GM15510 (cell line): ENCODE results near the gene KL.

Experiments
- POLR2A ChIP-seq: IDR thresholded peaks from 3 replicates; pipeline ENCODE4 v1.6.1; 2011; ENCODE audit warnings: borderline replicate concordance; ENCODE audit not compliant: insufficient read length; ENCODE audit errors: extremely low read depth

KL gene

DNA sequence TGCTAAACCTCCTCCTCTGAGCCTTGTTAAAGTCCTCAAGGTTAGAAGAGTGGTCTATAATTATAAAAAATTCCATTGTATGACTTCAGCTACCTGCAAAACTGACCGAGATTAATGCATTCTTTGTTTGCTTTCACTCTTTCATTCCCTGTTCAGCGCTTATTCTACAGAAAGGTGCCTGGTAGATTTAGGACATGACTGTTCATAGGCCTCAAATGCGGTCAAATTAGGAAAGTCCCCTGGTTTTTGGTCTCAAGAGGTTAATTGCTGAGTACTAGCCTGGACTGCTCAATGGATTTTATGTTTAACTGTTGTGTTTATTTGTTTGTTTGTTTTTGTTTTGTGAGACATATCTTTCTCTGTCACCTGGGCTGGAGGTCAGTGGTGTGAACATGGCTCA is 35.4 kb downstream of the KL start:
- no peak for TF ChIP-seq POLR2A

DNA sequence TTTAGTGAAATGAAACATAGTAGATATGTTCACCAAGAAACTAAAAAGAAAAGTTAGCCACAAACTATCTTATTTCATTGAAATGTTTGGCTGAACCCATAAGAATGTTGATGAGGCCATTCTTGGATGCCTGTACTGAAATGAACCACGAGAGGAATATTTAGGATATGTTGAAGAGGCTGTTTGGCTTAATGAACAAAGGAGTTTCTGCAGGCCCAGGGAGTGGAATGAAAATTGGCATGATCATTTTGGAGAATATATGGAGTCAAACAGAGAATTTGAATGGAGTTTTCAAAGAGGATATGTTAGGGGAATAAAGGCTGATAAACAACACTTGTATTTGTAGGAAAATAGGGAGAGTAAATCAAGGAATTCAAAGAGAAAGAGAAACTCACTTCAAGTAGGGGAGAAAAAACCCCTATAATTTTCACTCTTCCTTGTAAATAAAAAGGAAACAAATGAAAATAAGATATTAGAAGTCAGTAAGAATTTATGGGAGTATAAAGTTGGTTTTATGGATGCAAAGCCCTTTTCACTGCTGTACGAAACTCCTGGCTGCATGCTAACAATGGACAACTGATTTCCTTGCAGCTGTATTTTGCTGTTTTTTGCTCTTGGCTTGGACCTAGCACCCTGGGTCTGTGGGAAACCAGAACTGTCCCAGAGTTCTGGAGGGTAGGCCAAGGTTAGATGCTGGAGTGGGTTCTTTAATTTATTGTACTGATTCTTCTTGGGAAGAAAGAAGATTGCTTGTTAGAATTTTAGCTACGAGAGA is 36.5 kb downstream of the KL start:
- TF ChIP-seq POLR2A, result no peak

DNA sequence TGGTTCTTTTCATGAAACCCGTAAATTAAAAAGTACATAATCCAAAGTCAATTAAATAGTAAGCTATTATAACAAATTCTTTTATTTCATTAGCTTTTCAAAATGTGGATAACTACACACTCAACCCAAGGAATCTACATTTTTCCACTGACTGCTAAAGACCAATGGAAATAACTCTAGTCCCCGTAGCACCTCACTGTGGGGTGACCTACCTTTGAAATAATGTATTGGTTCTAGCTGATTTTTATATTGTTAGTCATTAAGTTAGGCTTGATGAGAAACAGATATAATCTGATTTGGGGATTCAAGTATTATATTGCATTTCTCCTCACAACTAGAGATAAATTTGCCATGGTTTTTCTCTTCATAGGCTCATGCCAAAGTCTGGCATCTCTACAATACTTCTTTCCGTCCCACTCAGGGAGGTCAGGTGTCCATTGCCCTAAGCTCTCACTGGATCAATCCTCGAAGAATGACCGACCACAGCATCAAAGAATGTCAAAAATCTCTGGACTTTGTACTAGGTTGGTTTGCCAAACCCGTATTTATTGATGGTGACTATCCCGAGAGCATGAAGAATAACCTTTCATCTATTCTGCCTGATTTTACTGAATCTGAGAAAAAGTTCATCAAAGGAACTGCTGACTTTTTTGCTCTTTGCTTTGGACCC is 37.3 kb downstream of the KL start:
- no peak for TF ChIP-seq POLR2A

DNA sequence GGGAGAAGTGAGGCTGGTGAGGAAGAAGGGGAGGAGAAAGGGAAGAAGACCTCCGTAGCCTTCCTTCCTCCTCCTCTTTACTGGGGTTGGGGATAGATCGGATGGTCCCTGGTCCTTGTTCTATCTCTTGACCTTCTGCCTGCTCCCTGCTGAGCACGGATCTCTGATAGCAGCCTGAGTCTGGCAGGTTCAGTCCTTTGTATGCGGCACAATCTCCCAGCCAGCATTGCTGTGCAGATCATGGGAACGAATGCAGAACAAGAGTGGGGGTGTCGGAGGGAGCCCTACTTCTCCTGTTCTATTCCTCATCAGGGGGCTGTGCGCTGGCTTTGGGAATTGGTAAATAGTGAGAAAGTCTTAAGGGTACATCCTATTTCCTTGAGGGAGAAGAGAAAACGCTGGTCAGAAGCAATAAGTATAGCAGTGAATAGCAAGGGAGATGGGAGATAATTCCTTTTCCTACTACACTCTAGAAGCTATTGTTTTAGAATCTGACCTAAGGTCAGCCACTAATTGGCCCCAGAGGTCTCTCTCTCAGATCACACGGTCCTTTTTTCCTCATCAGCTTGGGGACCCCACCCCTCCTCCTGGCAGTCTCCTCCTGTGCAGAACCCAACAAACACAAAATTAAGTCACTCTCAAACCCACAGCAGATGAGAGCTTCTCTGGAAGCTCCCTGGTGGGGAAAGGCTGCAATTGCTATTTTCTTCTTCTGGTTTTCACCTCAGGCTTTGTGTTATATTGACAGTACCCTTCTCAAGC is 41.0 kb downstream of the KL start:
- no peak for TF ChIP-seq POLR2A

DNA sequence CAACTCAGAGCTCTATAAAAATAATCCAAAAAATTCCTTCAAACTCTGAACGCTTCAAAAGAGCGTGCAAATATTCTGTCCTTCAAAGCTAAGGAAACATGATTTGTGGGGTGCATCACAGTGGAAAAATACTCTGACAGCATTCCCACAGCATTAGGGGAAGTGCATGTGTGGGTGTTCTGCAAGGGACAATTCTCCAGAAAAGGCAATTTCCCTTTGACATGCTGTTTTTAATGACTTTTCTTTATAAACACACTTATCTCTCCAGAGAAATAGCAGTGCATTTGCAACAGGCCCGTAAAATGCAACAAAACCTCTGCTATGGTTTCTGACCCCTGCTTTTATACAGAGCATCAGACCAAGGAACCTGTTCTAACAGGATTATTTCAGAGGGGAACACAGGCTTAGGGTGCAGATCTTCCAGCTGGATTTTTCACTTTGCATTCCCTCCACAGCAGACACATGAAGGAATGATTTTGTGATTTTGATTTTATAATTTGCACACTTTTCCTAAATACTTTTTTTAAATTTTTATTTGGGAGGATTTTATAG is 42.6 kb downstream of the KL start:
- no peak for TF ChIP-seq POLR2A

DNA sequence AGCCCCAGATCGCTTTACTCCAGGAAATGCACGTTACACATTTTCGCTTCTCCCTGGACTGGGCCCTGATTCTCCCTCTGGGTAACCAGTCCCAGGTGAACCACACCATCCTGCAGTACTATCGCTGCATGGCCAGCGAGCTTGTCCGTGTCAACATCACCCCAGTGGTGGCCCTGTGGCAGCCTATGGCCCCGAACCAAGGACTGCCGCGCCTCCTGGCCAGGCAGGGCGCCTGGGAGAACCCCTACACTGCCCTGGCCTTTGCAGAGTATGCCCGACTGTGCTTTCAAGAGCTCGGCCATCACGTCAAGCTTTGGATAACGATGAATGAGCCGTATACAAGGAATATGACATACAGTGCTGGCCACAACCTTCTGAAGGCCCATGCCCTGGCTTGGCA is 44.6 kb downstream of the KL start:
- TF ChIP-seq POLR2A, result no peak

DNA sequence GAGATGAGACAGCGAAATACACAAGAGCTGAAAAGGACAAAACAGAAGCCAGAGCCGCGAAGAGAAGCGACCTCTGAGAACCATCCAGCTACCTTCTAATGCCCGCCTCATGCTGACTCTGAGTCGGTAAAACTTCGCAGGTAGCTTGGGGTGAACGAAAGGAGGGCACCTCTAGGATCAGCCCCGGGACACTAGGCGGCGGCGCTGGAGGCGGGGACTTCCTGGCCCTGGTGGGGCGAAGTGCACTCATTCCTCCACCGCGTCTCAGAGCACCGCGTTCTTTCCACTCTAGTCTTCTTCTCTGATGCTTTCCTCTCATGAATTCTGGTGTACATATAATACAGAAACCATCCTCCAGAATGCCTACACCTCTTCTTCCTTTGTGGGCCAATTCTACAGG is 50.1 kb downstream of the KL start:
- TF ChIP-seq POLR2A, result no peak

DNA sequence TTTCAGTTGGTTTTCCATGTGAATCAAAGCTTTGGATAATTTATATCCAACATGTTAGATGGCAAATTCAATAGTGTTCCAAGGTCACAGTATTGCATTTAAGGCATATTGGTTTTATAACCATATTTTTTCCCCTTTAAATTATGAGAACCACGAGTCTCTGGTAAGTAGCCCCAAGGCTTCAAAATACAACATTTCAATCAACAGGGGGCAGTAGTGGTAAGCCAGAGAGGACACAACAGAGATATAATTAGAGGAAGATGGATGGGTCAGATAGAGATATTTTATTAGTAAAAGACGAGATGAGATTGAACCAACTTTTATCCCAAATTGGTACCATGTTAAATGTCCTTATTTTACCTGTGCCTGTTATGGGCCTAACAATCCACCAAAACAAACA is 53.1 kb downstream of the KL start:
- TF ChIP-seq POLR2A, result no peak

DNA sequence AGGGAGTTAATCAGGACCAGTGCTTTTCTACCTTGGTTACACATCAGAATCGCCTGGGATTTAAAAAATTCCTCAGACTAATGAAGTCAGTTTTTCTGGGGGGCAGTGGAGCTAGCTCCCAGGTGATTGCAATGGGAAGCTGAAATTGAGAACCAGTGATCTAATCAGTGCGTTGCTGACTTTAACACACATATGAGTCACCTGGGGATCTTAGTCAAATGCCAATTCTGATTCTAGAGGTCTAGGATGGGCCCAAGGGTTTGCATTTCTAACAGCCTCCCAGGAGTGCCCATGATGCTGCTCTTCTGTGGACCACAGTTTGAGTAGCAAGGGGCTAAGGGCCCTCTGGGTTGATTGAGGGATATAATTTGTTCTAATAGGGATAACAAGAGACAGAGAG is 54.5 kb downstream of the KL start:
- no peak for TF ChIP-seq POLR2A

DNA sequence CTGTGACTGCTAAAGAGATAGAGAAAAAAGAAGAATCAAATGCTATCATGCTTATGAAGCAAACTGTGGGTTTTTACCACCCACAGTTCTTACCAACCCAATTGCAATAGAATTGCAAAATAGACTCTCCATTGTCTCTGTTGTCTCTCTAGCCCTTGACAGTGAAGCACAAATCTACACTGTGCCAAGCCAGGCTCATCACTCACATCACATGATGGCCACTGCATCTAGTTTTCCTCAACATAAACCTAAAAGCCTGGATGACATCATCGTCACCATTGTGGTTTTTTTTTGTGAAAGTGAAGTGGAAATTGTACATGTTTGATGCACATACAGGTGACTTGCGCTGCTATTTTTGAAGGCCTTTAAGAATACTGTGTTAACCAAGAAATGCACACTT is 56.1 kb downstream of the KL start:
- no peak for TF ChIP-seq POLR2A

DNA sequence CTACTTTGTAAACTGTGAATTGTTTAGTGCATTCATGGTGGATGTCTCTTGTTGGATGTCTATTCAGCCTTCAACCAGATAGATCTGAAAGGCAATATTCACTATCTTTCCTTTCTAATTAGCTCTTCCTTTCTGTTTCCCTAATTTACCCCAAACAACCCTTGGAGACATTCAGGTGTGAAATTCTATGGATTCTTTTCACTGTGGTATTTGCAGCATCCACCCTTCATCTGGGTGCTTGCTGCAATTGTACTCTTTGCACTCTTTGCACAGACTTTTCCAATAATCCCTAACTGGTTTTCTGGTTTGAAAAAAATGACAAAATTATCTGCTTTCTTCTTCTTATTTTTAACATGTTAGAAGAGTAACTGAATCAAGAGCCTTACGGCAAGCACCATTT is 56.5 kb downstream of the KL start:
- TF ChIP-seq POLR2A, result no peak

DNA sequence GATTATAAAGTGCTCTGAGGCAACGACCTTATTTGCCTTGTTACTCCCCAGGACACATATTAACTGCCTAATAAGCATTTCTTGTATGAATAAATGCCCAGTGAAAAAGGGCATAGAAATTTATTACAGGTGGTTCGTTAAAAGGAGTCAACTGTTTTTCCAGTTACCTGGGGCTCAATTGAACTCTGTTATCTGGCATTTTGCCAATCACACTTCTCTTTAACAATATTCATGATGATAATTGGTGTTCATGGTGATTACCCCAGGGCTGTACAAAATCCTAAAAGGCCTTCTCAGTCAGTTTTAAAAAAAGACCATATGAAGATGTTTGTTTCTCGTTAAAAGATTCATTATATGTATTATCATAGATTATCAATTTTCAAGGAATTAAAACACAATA is 57.1 kb downstream of the KL start:
- no peak for TF ChIP-seq POLR2A

DNA sequence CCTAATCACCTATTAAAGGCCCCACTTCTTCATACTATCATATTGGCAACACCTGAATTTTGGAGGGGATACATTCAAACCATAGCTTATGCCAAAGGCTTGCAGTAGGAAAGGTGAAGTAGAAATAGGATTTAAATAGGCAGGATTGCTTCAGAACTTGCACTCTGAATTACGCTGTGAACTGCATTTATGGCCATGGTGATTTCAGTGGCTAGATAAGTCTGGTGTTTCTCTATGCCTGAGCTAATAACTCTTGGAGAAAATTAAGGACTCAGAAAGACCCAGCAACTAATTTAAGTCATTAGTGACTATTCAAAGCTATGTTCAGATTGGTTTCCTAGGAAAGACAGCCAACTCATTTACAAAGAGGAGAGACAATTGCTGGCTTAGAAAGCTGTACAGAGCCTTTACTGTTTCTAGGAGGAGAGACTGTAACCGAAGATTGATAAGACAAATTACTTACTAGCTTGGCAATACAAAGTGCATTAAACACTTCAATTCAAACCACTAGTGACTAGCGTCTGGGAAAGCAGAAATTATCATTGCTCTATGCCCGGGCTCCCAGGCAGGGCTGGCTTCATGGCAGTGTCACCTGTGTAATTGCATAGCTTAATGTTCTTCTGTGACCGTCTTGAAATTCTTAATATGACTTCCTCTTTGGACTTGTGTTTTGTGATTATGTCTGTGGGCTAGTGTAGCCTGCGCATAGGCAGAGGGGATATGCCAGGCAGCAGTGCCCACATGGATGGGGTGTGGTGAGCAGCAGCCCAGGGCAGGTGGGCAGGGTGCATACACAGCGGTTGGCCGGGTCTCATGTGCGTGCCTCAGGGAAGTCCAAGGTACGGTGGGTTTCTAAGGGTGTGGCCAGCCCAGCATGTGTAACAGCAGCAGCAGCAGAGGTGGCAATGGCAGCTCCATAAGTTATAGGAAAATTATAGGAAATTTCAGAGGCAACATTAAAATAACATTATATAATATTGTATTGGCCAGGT is 60.1 kb downstream of the KL start:
- no peak for TF ChIP-seq POLR2A

DNA sequence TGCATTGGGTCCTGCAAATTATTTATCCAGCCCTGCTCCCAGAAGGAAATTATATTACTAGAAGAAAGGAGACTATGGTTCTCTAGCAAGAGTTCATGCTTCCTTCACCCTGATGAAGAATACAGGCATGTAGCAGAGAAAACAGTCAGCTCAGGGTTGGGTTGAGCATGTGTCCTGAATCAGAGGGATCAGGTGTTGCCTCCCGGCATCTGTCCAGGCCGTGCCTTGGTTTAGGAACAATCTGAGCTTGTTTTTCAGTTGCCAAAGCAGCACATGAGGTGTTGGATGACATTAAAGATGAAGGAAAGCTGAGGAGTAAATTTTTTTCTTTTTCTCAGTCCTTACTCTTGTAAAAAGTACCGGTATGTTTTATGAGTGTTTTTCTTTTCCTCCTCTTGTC is 62.0 kb downstream of the KL start:
- TF ChIP-seq POLR2A, result no peak

DNA sequence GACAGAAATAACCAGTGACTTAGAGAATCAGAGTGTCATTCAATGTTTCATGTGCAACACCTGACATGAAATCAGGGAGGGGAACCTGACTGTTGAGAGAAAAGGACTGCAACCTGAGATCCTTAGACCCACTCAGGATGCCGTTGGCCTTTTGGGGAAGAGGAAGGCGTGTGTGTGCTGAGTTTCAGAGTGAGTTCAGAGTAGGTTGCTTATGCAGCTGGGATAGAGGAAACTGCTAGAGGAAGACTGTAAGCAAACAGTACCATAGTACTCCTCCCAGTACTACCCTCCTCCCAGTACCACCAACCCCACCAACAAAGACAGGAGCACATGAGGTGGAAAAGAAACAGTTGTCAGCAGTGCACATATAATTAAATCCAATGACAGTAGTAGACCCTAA is 63.7 kb downstream of the KL start:
- TF ChIP-seq POLR2A, result no peak

DNA sequence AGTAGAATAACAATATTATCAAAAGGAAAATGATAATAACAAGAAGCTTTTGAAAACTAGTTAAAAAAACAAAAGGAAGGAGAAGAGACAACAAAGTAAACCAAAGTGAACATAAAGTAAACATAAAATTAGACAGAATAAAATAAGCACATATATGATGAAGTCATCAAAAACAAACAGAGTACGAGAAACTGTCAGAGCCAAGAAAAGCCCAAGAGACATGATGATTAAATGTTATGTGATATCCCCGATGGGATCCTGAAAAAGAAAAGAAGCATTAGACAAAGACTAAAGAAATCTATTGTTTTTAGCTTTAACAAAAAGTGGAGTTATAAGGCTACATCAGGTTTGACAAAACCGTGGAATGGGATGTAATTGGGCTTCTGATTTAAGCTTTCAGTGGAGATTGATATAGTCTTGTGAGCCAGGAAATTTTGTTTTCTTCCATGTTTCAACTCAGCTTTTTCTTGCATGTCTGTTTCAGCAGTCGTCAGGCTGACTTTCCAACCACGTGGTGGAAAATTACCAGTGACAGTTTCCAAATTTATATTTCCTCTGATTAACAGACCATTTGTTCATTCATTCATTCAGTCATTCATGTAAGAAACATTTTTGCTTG is 64.9 kb downstream of the KL start:
- TF ChIP-seq POLR2A, result no peak
